Nucleus accumbens (tissue), 56 donors: ENCODE results near the gene UBA7.
"Not testable (repeated sequence)": the region's sequence is repeated elsewhere in the genome, so short reads cannot be mapped to it uniquely, and the experiment has no call there.

Experiments used
- DNase-seq, 56 donors: peaks; one replicate each; lab custom pipeline; 2025; lab: John Stamatoyannopoulos, UW

The UBA7 gene

DNA sequence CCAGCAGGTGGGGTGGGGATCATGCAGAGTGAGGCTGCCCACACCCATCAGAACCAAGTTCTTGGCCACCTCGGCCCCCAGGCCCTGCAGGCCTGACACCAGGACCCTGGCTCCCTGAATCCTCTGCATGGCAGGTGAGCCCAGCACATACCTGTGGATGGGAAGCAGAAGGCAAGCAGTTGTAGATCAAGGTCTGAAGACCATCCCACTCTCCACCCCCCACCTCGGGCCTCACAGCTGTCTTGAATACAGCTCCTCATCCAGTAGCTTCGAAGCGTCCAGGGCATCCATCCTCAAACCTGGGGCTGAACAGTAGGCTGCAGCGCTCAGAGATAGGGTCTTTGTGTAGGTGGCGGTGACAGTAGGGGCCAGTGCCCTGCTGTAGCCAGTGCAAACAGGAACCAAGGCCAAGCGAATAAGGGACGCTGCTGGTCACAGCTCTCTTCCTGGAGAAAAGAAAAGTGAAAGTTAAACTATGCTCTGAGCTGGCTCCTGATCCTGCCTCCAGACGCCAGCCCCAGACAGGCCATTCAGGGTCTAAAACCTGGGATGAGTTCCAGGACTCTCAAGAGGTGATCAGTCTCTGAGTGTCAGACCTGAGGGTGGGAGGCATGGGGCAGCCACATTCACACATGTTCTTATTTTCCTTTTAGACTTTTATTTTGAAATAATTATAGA is at the start of gene UBA7:
UBA7 (minus strand) TSS at position 457 of the 678 bp plus-strand sequence; CDS start at position 291, 166 bp downstream.
- DNase-seq = peak in 12 of 56 donors; percentile 6 to 41 (median 24)

DNA sequence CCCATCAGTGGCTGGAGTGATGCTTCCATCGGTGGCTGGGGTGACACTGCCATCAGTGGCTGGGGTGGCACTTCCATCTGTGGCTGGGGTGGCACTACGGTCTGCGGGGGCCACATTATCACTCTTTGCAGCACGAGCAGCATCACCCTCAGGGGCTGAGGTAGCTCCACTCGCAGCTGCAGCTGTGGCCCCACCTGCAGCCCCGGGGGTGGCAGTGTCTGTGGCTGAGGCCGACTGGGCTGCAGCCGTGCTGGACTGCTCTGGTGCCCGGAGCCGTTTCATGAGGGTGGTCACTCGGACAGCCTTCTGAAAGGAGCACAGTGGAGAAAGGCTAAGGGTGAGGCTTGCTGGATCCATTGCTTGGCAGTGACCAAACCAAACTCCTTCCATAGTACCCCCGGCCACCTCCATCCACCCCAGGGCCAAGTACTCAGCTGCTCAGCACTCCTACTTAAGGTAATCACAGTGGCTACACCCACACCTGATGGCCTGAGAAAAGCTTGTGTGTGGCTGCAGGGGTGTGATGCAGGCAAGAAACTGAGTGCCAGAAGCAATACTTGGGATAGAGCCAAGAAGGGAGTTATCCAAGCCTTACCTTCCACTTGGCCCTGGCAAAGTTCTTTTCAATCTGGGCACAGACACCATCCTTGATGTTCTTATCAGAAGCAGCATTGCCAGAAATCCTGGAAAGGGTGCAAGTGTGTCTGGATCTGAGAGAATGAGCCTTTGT is 46.0 kb upstream of the UBA7 start:
- DNase-seq = no peak

GRCh38 chr3:49856181-49857005 is 42.6 kb upstream of the UBA7 start, which contains the start of gene TRAIP:
TSS of gene TRAIP (minus strand) at chr3:49856564. CDS start at chr3:49856453, 111 bp downstream.
- peak; percentile 48 to 96 (median 88) for DNase-seq

DNA sequence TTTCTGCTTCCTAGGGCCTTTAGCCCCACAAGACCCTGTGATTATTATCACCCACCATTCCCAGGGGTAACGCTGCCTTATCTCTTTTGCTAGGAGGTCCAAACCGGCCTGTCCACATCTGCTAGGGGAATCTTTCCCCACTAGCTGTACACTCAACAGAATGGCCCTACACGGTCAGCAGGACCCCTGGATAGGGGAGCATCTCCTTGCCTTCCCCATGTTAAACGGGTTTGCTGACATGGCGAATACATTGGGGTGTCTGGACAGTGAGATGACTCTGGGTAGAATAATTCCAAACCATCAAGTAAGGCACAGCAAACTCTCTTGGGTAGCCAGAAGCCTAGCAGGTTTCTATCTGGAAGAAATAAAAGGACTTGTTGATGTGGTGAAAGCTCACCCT is 41.9 kb upstream of the UBA7 start:
- DNase-seq = no peak

- no peak for DNase-seq
Observed at GRCh38 chr3:49845694-49846093, 31.9 kb upstream of the UBA7 start.

- no peak for DNase-seq
Observed at GRCh38 chr3:49844464-49845183, 30.9 kb upstream of the UBA7 start.

GRCh38 chr3:49842843-49843517 is 29.2 kb upstream of the UBA7 start:
- DNase-seq = no peak

- peak in 43 of 56 donors; percentile 15 to 90 (median 60) for DNase-seq
Observed at GRCh38 chr3:49841806-49842205, 28.1 kb upstream of the UBA7 start.

GRCh38 chr3:49841126-49841696 is 27.5 kb upstream of the UBA7 start:
- peak in 2 of 56 donors; percentile 13 to 20 for DNase-seq

- no peak for DNase-seq
Observed at GRCh38 chr3:49840388-49840787, 26.6 kb upstream of the UBA7 start.

DNA sequence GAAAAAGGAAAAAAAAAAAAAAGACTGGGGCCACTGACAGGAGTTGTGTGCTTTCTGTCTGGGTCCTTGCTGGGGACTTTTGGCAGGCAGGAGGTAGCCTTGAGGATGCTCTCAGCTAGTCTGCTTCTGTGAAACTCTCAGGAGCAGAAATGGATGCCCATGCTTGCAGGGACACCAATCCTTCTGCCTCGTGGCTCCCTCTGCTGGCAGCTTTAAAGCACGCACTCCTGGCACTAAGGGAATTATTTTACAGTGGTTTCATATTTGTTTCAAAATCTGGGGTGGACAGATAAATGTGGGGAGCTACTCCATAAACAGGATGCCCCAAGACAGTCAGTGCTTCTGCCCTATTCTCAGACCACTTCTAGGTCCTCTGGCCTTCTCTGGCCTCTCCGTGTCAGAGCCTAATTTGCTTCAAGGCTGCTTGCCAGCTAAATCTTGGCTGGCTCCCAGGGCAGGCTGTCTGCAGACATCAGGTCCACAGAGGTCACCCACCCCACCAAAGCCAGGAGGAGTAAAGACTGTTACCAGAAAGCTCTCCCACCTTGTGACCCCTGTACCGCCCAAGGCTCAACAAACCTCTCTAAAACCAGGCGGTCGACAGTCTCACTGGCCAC is 25.5 kb upstream of the UBA7 start:
- peak in 49 of 56 donors; percentile 18 to 89 (median 57) for DNase-seq

- DNase-seq = no peak
Observed at GRCh38 chr3:49831341-49831740, 17.6 kb upstream of the UBA7 start.

GRCh38 chr3:49826016-49826415 is 12.3 kb upstream of the UBA7 start:
- no peak for DNase-seq

GRCh38 chr3:49823131-49823530 is 9.4 kb upstream of the UBA7 start:
- DNase-seq = not testable (repeated sequence)

DNA sequence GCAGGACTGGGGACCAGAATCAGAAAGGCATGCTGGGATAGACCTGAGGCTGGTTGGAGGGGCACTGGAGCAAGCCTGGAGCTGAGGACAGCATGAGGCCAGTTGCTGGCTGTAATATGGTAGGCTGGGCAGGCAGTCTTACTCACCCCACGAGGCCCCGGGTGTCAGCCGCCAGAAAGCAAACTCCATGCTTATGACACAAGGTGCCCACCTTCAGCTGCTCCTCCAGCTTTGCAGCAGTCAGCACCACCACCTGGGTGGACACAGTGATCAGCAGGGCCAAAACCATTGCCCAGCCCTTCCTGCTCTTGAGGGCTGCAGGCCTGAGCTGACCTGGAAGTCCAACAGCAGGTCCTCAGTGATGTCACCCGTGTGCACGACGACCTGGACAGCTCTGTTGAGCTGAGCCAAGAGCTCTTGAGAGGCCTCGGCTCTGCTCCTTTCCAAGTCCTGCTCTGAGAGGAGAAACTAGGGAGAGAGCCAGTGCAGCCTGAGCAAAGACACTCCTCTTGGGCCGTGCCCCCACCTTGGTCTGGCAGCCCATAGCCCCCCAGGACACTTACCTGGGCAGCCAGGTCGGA is 747 bp downstream of the UBA7 start:
- DNase-seq = no peak

DNA sequence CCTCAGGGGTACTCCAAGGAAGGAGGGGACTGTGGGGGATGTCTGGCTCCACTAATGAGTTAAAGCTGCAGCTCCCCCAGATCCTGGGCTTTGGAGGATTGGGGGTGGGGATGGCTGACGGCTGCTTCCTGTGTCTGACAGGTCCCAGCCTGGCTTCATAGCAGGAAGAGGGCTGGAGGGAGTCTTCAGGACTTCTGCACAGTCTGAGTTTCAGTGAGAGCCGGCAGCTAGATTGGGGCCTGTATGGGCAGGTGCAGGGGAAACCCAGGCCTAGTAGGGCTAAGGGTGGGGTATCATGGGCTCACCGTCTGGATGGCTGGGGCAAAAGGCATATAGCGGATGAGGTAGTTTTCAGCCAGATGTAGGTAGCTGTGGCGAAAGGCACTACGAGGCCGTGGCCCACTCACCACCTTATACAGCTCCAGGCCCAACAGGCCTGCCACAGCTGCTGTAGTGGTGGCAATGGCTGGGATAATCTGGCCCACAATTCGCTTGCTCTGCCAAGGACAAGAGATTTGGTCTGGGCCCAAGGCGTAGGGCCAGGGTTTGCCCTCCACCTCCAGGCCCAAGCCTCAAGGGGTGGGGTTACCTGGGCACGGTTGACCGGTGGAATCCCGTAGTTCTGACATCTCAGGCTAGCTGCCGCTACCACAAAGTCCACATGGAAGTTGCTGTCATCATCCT is 6.2 kb downstream of the UBA7 start:
- DNase-seq = peak in 1 of 56 donors; percentile 6

DNA sequence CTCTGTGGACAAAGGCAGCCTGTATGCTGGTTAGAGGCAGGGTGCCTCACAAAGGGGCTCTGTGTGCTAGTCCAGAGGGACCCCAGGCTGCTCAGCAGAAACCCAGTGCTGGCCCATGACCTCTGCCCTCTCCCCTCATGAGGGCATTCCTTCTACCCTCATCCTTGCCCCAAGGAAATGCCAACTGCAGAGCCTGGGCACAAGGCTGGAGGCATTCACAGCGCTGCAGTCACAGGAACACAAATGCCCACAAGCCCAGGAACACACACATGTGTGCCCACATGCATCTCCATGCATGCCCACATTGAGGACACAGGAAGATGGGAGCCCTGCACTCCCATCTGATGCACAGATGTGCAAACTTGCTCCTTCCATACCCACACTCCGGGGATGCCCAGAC is 6.9 kb downstream of the UBA7 start:
- no peak for DNase-seq
